ENCODE data around the gene TEDC2.

The TEDC2 gene

GRCh38 chr16:2466667-2467527 lies 7.0 kb downstream of the TEDC2 start:
- Mint-ChIP-seq H3K4me1 (peaks cover 22% of the 10 kb centered on the region), H3K27me3 (peaks cover 10% of the 10 kb centered on the region), H3K9me3 (no peaks in the 10 kb centered on the region), H3K4me3 (peak overlapping the region; percentile 43), H3K27ac (no peak overlapping the region), H3K36me3 (no peaks in the 10 kb centered on the region)
- DNase-seq (ENCODE audit: low spot score in 2 of 2), result peak in 1 of 2 donors; percentile 28
- no peak for ATAC-seq (ENCODE audit: low read depth)

- Mint-ChIP-seq H3K9me3 (no peaks in the 10 kb centered on the region), H3K36me3 (no peaks in the 10 kb centered on the region), H3K27ac (no peak overlapping the region), H3K4me1 (peaks cover 22% of the 10 kb centered on the region), H3K4me3 (peak overlapping the region; percentile 78), H3K27me3 (peaks cover 11% of the 10 kb centered on the region)
- peak; percentile 51 for ATAC-seq (ENCODE audit: low read depth)
- DNase-seq (ENCODE audit: low spot score in 2 of 2), result peak in 1 of 2 donors; percentile 40
Observed at GRCh38 chr16:2467528-2468232, 7.8 kb downstream of the TEDC2 start.

DNA sequence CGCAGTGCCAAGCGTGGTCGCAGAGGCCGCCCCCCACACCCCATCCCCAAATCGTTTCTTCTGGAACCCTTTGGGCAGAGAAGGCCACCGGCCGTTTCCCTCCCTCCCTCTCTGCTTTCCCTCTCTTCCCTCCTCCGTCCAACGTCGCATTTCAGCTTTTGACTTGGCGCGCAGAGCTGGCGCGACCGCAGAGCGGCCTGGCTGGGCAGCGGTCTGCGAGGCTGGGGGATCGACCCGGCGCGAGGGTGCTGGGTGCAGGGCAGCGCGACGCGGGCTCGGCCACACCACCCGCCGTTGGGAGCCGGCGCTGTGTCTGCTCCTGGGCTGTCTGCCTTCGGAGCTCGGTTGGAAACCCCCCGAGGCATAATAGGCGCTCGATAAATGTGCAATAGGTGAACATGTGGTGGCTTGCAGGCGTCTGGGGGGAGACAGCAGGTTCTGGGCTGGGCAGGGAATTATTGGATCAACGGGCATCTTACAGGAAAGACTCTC lies 8.4 kb downstream of the TEDC2 start:
- no peak overlapping the region for H3K27ac Mint-ChIP-seq
- no peaks in the 10 kb centered on the region for H3K36me3 Mint-ChIP-seq
- ATAC-seq (ENCODE audit: low read depth), result peak; percentile 61
- H3K4me1 Mint-ChIP-seq, result peaks cover 27% of the 10 kb centered on the region
- peaks cover 17% of the 10 kb centered on the region for H3K27me3 Mint-ChIP-seq
- peak overlapping the region; percentile 78 for H3K4me3 Mint-ChIP-seq
- DNase-seq (ENCODE audit: low spot score in 2 of 2), result peak in 1 of 2 donors; percentile 29
- H3K9me3 Mint-ChIP-seq, result no peaks in the 10 kb centered on the region

DNA sequence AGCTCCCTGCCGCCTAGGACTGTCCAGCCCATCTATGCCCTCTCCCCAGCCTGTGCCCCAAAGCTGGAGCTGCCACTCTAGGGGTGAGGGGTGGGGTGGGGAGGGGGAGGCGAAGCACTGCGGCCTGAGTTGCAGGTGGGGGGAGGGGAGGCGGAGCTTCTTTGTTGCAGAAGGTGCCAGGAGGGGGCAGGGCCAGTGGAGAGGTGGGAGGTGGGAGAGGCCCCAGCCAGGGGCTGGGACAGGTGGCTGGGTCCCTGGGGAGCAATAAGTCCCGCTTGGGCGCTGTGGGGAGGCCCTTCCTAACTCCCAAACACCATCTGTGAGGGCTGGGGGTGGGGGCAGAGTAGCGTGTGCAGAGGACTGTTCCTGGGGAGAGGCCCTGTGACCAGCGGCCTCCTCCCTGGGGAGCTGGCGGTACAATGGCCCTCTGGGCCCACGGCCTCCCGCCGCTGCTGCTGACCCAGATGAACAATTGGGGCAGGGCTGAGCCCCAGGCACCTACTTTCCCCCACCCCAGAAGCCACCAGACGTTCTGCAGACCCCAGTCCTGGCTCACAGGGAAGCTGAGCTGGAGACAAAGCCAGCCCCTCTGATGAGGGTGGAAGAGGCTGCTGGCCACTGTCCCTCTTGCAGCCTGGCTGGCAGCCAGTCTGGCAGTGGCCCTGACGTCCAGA lies 9.0 kb downstream of the TEDC2 start:
- peaks cover 19% of the 10 kb centered on the region for H3K27me3 Mint-ChIP-seq
- H3K4me3 Mint-ChIP-seq, result peak overlapping the region; percentile 78

GRCh38 chr16:2469399-2470233 lies 9.7 kb downstream of the TEDC2 start:
- H3K9me3 Mint-ChIP-seq, result no peaks in the 10 kb centered on the region
- peaks cover 28% of the 10 kb centered on the region for H3K4me1 Mint-ChIP-seq
- no peak for ATAC-seq (ENCODE audit: low read depth)
- no peaks in the 10 kb centered on the region for H3K36me3 Mint-ChIP-seq
- DNase-seq (ENCODE audit: low spot score in 2 of 2), result peak in 1 of 2 donors; percentile 24
- peak overlapping the region; percentile 77 for H3K4me3 Mint-ChIP-seq
- H3K27ac Mint-ChIP-seq, result peak overlapping the region; percentile 18
- peaks cover 19% of the 10 kb centered on the region for H3K27me3 Mint-ChIP-seq

More for the DNA sequence above, 9.0 kb downstream of the TEDC2 start:
- Mint-ChIP-seq H3K9me3 (no peaks in the 10 kb centered on the region), H3K27ac (no peak overlapping the region), H3K36me3 (no peaks in the 10 kb centered on the region), H3K4me1 (peaks cover 28% of the 10 kb centered on the region)
- ATAC-seq (ENCODE audit: low read depth) (peak; percentile 65), DNase-seq (ENCODE audit: low spot score in 2 of 2) (peak in 1 of 2 donors; percentile 47)

GRCh38 chr16:2470234-2470601 lies 10.3 kb downstream of the TEDC2 start:
- Mint-ChIP-seq H3K27ac (peak overlapping the region; percentile 18), H3K4me3 (peak overlapping the region; percentile 28), H3K27me3 (peaks cover 19% of the 10 kb centered on the region), H3K36me3 (no peaks in the 10 kb centered on the region), H3K9me3 (no peaks in the 10 kb centered on the region), H3K4me1 (peaks cover 28% of the 10 kb centered on the region)
- ATAC-seq (ENCODE audit: low read depth), result no peak
- DNase-seq (ENCODE audit: low spot score in 2 of 2), result no peak

DNA sequence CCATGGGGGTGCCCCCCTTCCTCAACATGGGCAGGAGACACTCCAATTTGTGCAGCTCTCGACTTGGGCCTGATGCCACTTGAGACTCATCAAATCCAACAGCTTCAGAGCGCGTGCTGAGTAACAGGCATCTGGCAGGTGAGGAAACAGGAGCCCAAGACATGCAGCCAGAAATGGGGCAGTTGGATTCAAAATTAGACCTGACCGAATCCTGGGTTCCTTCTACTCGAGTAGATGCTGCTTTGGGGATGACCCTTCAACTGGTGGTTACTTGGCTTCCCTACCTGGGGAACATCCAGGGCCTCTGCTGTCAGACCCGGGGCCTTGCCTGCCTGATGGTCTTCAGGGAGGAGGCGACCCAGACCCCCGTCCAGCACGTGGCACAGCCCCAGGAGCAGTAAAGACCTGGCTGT lies 10.7 kb downstream of the TEDC2 start:
- Mint-ChIP-seq H3K27me3 (peaks cover 19% of the 10 kb centered on the region), H3K36me3 (no peaks in the 10 kb centered on the region), H3K9me3 (no peaks in the 10 kb centered on the region), H3K4me1 (peaks cover 28% of the 10 kb centered on the region), H3K4me3 (peak overlapping the region; percentile 28), H3K27ac (no peak overlapping the region)
- no peak for ATAC-seq (ENCODE audit: low read depth)
- no peak for DNase-seq (ENCODE audit: low spot score in 2 of 2)

DNA sequence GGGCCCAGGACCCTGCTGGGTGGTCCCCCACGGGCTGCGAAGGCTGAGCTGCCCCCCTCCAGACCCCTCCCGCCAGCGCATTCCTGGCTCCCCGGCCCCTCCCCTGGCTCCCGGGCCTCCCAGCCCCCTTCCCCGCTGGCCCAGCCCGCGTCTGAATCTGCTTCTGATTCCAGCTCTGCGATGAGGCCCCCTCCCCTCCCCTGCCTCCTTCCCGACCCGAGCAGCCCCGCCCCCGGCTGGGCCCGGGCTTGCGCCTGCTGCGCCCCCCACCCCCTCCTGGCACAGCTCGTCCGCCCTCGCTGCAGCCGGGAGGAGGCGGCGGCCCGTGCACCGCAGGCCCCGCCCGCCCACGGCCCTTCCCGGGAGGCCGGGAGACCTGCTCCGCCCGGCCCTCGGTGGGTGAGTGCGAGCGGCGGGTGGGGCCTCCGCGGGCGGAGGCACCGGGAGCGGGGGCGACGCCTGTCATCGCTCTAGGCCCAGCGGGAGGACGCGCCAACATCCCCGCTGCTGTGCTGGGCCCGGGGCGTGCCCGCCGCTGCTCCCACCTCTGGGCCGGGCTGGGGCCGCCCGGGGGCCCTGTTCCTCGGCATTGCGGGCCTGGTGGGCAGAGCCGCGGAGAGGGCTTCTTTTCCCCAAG lies 11.2 kb downstream of the TEDC2 start, which contains the start of gene NTN3:
TSS of gene NTN3 (plus strand) at position 282 of the 637 bp plus-strand sequence. CDS start 405 bp downstream, outside the sequence.
- no peaks in the 10 kb centered on the region for H3K9me3 Mint-ChIP-seq
- peak in 1 of 2 donors; percentile 37 for DNase-seq (ENCODE audit: low spot score in 2 of 2)
- H3K27me3 Mint-ChIP-seq, result peaks cover 19% of the 10 kb centered on the region
- no peak within 1 kb of the TSS for H3K27ac Mint-ChIP-seq
- no peak for ATAC-seq (ENCODE audit: low read depth)
- peaks cover 28% of the 10 kb centered on the region for H3K4me1 Mint-ChIP-seq
- H3K4me3 Mint-ChIP-seq, result peak within 1 kb of the TSS; percentile 37
- no peaks in the 10 kb centered on the region for H3K36me3 Mint-ChIP-seq

GRCh38 chr16:2471653-2472487 lies 12.0 kb downstream of the TEDC2 start:
- Mint-ChIP-seq H3K36me3 (no peaks in the 10 kb centered on the region), H3K4me1 (peaks cover 28% of the 10 kb centered on the region)
- DNase-seq (ENCODE audit: low spot score in 2 of 2), result no peak

GRCh38 chr16:2472488-2472864 lies 12.6 kb downstream of the TEDC2 start:
- H3K27me3 Mint-ChIP-seq, result peaks cover 19% of the 10 kb centered on the region
- ATAC-seq (ENCODE audit: low read depth) (no peak), DNase-seq (ENCODE audit: low spot score in 2 of 2) (no peak)
- H3K9me3 Mint-ChIP-seq, result no peaks in the 10 kb centered on the region
- H3K4me1 Mint-ChIP-seq, result peaks cover 25% of the 10 kb centered on the region
- H3K4me3 Mint-ChIP-seq, result no peak overlapping the region
- H3K27ac Mint-ChIP-seq, result no peak overlapping the region
- H3K36me3 Mint-ChIP-seq, result no peaks in the 10 kb centered on the region

More at GRCh38 chr16:2471653-2472487, 12.0 kb downstream of the TEDC2 start:
- no peaks in the 10 kb centered on the region for H3K9me3 Mint-ChIP-seq
- H3K27me3 Mint-ChIP-seq, result peaks cover 19% of the 10 kb centered on the region
- H3K27ac Mint-ChIP-seq, result no peak overlapping the region
- no peak for ATAC-seq (ENCODE audit: low read depth)
- peak overlapping the region; percentile 37 for H3K4me3 Mint-ChIP-seq

- DNase-seq (ENCODE audit: low spot score in 2 of 2), result no peak
- no peaks in the 10 kb centered on the region for H3K9me3 Mint-ChIP-seq
Observed at GRCh38 chr16:2472885-2473445, 13.1 kb downstream of the TEDC2 start.

GRCh38 chr16:2473446-2473926 lies 13.6 kb downstream of the TEDC2 start:
- DNase-seq (ENCODE audit: low spot score in 2 of 2), result no peak
- Mint-ChIP-seq H3K9me3 (no peaks in the 10 kb centered on the region), H3K36me3 (no peaks in the 10 kb centered on the region), H3K27me3 (peaks cover 18% of the 10 kb centered on the region), H3K4me1 (peaks cover 24% of the 10 kb centered on the region), H3K4me3 (peak overlapping the region; percentile 70), H3K27ac (no peak overlapping the region)
- ATAC-seq (ENCODE audit: low read depth), result no peak

More at GRCh38 chr16:2472885-2473445, 13.1 kb downstream of the TEDC2 start:
- H3K4me1 Mint-ChIP-seq, result peaks cover 28% of the 10 kb centered on the region
- peaks cover 19% of the 10 kb centered on the region for H3K27me3 Mint-ChIP-seq
- ATAC-seq (ENCODE audit: low read depth), result no peak
- H3K36me3 Mint-ChIP-seq, result no peaks in the 10 kb centered on the region
- H3K27ac Mint-ChIP-seq, result no peak overlapping the region
- peak overlapping the region; percentile 70 for H3K4me3 Mint-ChIP-seq
